A172 (cell line): ENCODE data around the gene SARS2. TPM values are rescaled to one million over a fixed set of nuclear protein-coding genes. Genes with fewer than 3 reads are reported as not detected.
"Not testable (repeated sequence)": the region's sequence is repeated elsewhere in the genome, so short reads cannot be mapped to it uniquely, and the experiment has no call there.

Source experiments
- DNase-seq: peaks from one replicate; pipeline ENCODE4 v3.0.0-alpha.2; 2015; ENCODE audit warnings: low spot score
- total RNA-seq: library from RNA; depleted of rRNA; stranded (reverse); fragments of >200 nt; shearing (Covaris generic); gene quantifications from 2 replicates; pipeline ENCODE4 v1.2.3, GENCODE V29; 2014

The SARS2 gene
- total RNA-seq, 1 experiment from 2014 or later = 19.8 TPM

DNA sequence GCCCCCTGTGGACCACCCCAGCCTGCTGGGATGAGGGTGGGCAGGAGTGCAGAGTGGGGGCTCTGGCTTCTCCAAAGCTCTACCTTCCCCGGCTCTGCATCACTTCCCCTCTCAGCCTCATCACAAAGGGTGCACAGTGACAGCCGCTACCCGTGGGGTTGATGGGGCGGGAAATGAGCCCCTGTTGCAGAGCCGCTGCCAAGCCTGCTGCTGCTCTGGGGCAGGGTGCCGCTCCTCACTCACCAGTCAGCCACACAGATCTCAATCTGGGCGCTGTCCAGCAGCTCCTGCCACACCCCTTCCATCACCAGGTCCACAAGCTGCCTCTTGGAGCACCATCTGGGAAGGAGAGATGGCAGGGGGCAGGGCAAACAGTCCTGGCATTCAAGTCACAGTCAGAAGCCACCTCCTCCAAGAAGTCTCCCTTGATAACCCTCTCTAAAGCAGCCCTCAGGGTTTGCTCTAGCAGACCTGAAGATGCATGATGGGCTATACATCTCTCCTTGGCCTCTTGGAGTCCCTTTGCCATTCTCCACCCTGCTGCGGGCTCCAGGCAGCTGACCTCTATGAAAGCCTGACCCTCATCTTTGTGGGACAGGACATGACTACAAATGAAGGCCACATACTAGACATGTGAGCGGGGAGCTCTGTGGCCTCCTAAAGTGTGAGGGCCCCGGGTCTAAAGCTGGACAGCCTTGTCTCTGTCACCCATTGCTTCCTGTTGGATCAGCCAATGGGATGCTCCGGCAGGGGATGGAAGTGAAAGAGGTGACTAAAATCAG, 15.9 kb upstream of the SARS2 start:
- peak; percentile 20 for DNase-seq

- DNase-seq = no peak
Observed at GRCh38 chr19:38945562-38946228, 15.1 kb upstream of the SARS2 start.

DNA sequence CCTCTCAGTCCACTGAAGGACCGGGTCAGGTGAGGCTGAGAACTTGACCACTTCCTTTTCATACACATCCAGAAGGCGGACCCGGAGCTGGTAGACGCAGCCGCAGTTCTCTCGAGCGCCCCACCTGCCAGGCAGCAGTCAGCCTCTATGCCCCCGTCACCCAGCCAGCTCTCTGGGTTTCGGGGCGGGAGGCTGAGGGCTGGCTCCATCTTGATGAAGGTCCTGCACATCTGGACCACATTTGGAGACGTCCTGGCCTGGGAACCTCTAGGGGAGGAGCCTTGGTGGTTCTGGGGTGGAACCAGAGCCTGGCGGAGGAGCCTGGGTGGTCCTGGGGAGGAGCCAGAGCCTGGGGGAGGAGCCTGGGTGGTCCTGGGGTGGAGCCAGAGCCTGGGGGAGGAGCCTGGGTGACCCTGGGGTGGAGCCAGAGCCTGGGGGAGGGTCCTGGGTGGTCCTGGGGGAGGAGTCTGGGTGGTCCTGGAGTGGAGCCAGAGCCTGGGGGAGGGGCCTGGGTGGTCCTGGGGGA, 14.5 kb upstream of the SARS2 start:
- no peak for DNase-seq

DNA sequence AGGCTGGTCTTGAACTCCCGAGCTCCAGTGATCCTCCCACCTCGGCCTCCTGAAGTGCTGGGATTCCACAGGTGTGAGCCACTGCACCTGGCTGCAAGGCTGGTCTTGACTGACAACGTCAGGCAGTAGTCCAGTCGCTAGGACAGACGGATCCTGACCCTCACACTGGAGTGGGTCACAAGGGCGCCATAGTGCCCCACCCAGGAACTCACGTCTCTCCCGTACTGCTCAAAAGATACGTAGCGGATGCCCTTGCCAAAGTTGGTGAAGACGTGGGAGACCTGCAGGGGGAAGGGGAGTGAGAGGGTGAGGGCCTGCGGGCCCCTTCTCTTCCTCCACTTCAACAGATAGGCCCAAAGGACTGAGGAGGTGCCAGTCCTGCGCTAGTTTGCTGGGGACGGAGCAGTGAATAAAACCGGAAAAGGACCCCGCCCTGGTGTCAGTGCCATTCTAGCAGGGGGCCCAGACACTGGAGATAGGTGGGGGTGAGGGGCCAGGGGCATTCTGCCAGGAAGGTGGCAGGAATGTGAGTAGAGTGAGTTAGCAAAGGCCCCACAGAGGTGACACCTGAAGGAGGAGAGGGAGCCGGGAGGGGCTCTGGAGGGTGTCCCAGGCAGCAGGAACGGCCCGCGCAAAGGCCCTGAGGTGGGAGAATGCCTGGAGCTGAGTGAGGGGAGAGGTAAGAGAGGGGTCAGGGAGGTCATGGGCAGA, 12.1 kb upstream of the SARS2 start:
- no peak for DNase-seq

DNA sequence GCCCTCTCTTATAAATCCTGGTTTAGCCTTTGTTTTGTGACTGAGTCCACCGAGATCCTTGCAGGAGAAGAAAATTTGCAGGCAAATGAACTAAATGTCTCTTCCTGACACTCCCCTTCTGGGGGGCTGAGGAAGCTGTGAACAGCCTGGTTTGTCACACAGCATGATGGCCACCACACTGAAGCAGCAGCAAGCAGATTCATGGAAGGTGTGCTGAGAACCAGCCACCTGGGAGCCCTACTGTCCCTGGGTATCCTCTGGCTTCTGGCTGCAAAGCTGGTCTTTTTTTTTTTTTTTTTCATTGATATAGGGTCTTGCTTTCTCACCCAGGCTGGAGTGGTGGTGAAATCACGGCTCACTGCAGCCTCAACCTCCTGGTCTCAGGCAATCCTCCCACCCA, 11.4 kb upstream of the SARS2 start:
- no peak for DNase-seq

GRCh38 chr19:38941466-38941865, 10.9 kb upstream of the SARS2 start:
- DNase-seq = not testable (repeated sequence)

- no peak for DNase-seq
Observed at GRCh38 chr19:38939957-38940356, 9.4 kb upstream of the SARS2 start.

DNA sequence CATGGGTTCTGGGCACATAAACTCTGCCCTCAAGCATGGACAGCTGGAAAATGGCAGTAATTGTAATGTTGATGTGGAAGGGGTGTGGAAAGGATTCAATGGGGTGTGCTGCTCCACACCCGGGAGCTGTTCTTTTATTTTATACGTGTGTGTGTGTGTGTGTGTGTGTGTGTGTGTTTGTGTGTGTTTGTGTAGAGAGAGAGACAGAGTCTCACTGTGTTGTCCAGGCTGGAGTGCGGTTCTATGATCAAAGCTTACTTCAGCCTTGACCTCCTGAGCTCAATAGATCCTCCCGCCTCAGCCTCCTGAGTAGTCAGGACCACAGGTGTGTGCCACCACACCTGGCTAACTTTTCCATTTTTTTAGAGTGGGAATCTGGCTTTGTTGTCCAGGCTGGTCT, 3.0 kb upstream of the SARS2 start:
- no peak for DNase-seq

GRCh38 chr19:38932425-38933179, 2.0 kb upstream of the SARS2 start:
- DNase-seq = no peak

DNA sequence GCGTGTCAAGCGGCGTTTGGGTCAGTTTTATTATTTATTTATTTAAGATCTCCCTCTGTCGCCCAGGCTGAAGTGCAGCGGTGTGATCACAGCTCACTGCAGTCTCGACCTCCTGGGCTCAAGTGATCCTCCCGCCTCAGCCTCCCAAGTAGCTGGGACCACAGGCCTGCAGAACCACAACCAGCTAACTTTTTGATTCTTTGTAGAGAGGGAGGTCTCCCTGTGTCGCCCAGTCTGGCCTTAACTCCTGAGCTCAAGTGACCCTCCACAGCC, 894 bp upstream of the SARS2 start:
- no peak for DNase-seq

DNA sequence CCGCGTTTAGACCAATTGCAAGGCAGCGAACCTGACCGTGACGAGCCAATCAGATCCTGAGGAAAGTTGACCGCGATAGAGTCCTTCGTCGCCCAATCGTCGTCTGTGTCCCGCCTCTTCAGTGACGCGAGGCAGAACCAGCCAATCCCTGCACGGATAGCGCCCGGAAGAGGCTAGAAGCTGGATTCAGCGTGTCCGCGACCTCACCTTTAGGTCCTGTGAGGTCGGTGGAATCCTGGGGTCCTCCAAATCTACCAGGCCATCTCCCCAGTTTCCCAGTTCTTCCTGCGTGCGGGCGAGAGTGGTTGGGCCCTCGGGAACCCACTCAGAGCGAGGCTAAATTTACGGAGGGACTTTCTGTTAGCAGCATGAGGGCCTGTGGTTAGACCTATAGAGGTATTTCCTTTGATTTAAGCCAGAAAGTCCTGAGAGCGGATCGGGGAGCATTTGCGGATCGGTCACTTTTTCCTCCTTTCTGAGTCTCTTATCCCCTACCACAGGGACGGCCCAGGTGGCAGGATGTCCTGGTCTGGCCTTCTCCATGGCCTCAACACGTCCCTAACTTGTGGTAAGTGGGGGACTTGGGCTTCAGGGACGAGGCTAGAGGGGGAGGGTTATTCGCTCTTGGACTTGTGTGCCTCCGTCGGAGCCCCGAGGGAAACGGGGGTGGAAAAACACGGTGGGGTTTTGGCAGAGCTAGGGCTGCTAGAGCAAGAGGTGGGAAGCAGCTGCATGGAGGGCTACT, 385 bp upstream of the SARS2 start, which contains the start of gene MRPS12:
MRPS12 (plus strand) TSS at position 169 of the 745 bp plus-strand sequence; CDS start at position 520, 351 bp downstream.
- DNase-seq = peak; percentile 99

- DNase-seq = no peak
Observed at GRCh38 chr19:38928391-38929001, 2.1 kb downstream of the SARS2 start.

- no peak for DNase-seq
Observed at GRCh38 chr19:38924388-38924787, 6.2 kb downstream of the SARS2 start.

GRCh38 chr19:38922482-38922881, 8.1 kb downstream of the SARS2 start:
- DNase-seq = no peak

DNA sequence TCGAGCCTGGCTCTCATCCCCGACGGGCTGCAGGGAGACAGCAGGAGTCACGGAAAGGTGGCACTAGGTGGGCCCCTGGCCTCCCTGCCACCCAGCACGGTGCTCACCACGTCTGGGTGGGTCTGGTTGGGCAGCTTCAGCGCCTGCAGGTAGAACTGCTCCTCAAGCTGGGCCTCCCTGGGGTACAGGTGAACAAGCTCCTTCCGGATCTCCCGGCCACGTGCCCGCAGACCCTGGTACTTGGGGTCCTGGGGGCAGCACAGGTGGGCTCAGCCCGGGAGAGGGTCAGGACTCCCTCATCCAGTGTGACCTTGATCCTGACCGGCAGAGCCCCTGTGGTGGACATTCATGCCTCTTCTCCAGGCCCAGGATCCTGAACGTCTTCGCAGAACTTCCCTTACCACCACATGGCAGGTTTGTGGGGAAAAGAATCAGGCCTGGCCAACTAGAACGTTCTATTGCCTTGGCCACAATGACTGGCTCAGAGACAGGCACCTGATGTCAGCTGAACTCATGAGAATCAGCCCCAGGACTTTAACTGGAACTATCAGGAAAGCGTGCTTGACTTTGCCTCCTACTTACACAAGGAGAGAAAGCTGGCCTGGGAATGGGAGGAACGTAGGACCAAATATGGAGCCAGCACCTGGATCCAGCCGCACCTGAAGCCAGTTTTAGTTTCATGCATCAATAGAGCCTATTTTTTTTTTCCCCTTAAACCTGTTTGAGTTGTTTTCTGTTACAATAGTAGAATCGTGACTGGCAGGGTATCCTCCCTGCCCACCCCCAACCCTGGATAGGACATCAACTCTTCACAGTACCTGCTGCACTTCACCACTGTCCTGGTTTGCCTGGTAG, 8.9 kb downstream of the SARS2 start:
- DNase-seq = no peak

DNA sequence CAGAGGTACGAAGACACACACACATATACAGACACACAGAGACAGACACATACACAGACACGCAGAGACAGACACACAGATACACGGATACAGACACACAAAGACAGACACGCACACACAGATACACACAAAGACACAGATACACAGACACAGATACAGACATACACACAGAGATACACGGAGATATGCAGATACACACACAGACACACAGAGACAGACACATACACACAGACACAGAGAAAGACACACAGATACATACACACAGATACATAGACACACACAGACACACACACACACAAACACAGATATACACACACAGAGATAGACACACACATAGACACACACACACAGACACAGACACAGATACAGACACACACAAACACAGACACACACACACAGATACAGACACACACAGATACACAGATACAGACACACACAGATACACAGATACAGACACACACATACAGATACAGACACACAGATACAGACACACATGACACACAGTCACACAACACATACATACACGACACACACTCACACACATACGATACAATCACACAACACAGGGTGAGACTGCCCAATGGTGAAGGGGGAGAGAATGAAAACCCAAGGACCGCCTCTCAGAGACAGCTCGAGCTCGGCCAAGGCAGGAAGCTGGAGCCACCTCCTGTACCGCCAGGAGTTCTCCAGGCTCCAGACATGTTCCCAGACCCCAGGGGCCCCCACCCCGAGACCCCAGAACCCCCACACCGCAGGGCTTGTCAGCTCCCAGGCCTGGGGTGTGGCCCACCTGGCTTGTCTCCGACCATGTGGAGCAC, 9.8 kb downstream of the SARS2 start:
- no peak for DNase-seq

GRCh38 chr19:38919837-38920601, 10.5 kb downstream of the SARS2 start:
- DNase-seq = no peak

- DNase-seq = no peak
Observed at GRCh38 chr19:38918526-38918925, 12.0 kb downstream of the SARS2 start.
